ENCODE results near the gene LILRB4. TPM values are rescaled to one million over a fixed set of nuclear protein-coding genes. Genes with fewer than 3 reads are reported as not detected.

Gene LILRB4
- total and polyA plus RNA-seq, 2 experiments from 2014 or later, result not detected

DNA sequence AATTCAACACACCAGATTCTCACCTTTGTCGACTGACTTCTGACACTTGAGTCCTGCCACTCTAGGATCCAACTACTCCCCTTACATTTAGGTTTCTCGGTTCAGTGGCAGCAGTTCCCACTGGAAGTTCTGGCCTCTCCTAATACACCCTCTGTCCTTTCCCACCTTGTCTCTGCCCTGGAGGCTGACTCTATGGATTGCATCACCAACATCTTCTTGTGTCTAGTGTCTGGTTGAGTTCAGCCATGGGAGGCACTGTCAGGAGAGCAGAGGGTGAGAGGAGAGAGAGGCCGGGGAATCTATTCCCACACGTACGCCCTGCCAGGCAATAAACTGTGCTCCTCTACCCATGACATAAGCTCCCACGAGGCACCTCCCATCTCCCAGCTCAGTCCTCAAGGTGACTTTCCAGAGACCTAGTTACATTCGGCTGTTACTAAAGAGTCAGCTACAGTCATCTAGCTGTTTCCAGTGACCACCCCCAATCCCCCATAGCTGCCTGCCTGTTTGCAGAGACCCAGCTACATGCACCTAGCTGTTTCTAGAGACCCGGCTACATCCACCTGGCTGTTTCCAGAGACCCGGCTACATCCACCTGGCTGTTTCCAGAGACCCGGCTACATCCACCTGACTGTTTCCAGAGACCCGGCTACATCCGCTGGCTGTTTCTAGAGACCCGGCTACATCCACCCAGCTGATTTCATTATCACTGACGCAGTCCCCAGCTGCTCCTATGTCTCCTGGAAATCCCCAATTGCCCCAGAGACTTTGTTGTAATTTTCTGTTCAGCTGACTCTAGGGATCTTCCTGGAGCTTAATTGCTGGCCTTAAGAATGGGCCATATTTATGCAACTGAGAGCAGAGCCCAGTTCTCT is 8.1 kb upstream of the LILRB4 start:
- H3K79me2 ChIP-seq (replicated peaks; ENCODE audit: insufficient read depth), result no peaks in the 10 kb centered on the region
- no peak overlapping the region for H2AFZ ChIP-seq
- no peak overlapping the region for H3K4me2 ChIP-seq
- H3K4me1 ChIP-seq (ENCODE audit: insufficient read depth), result no peaks in the 10 kb centered on the region
- peaks cover 9% of the 10 kb centered on the region for H3K27me3 Mint-ChIP-seq (ENCODE audit: insufficient read depth, low read depth, poor library complexity)
- H3K36me3 ChIP-seq (ENCODE audit: insufficient read depth), result no peaks in the 10 kb centered on the region
- H3K27ac ChIP-seq (ENCODE audit: low read depth), result no peak overlapping the region
- H3K9me2 ChIP-seq (ENCODE audit: insufficient read depth), result no peaks in the 10 kb centered on the region
- no peak overlapping the region for H3K4me3 Mint-ChIP-seq
- H4K20me1 ChIP-seq (replicated peaks; ENCODE audit: insufficient read depth), result no peaks in the 10 kb centered on the region
- DNase-seq (ENCODE audit: low spot score) (peak; percentile 20), ATAC-seq (no peak)
- no peaks in the 10 kb centered on the region for H3K27me3 ChIP-seq (ENCODE audit: insufficient read depth)
- H3K4me3 ChIP-seq, result no peak overlapping the region
- H3K36me3 Mint-ChIP-seq (ENCODE audit: low read depth), result peaks cover 41% of the 10 kb centered on the region
- TF ChIP-seq EZH2phosphoT487 (IDR thresholded peaks at IDR 0.05; ENCODE audit: unreplicated experiment) (no peak), STAT1 (IDR thresholded peaks at IDR 0.05; ENCODE audit: unreplicated experiment) (no peak), ZNF114 (CRISPR knock-in tag; IDR thresholded peaks at IDR 0.05) (no peak), CREB1 (CRISPR knock-in tag; IDR thresholded peaks at IDR 0.05; ENCODE audit: low read depth) (no peak), ZNF331 (CRISPR knock-in tag; IDR thresholded peaks at IDR 0.05; ENCODE audit: low read depth) (no peak), REST (IDR thresholded peaks at IDR 0.05; ENCODE audit: unreplicated experiment) (peak; percentile 10)
- TF ChIP-seq, protein P1, sequence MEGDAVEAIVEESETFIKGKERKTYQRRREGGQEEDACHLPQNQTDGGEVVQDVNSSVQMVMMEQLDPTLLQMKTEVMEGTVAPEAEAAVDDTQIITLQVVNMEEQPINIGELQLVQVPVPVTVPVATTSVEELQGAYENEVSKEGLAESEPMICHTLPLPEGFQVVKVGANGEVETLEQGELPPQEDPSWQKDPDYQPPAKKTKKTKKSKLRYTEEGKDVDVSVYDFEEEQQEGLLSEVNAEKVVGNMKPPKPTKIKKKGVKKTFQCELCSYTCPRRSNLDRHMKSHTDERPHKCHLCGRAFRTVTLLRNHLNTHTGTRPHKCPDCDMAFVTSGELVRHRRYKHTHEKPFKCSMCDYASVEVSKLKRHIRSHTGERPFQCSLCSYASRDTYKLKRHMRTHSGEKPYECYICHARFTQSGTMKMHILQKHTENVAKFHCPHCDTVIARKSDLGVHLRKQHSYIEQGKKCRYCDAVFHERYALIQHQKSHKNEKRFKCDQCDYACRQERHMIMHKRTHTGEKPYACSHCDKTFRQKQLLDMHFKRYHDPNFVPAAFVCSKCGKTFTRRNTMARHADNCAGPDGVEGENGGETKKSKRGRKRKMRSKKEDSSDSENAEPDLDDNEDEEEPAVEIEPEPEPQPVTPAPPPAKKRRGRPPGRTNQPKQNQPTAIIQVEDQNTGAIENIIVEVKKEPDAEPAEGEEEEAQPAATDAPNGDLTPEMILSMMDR (conservative IDR thresholded peaks at IDR 0.05; ENCODE audit: low read depth in 2 of 2), result no peak
- TF ChIP-seq, protein P2, sequence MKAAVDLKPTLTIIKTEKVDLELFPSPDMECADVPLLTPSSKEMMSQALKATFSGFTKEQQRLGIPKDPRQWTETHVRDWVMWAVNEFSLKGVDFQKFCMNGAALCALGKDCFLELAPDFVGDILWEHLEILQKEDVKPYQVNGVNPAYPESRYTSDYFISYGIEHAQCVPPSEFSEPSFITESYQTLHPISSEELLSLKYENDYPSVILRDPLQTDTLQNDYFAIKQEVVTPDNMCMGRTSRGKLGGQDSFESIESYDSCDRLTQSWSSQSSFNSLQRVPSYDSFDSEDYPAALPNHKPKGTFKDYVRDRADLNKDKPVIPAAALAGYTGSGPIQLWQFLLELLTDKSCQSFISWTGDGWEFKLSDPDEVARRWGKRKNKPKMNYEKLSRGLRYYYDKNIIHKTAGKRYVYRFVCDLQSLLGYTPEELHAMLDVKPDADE (IDR thresholded peaks at IDR 0.05), result no peak
- H3K4me1 Mint-ChIP-seq, result no peaks in the 10 kb centered on the region
- H3F3A ChIP-seq (replicated peaks; ENCODE audit: low read depth), result no peaks in the 10 kb centered on the region
- peaks cover 93% of the 10 kb centered on the region for H3K9me3 Mint-ChIP-seq
- no peak overlapping the region for H3K27ac Mint-ChIP-seq
